Transverse colon (tissue), 4 donors: Measurements from ENCODE around the gene TAGAP. TPM values are rescaled to one million over a fixed set of nuclear protein-coding genes. Genes with fewer than 3 reads are reported as not detected.

Experiments
- DNase-seq: peaks from one replicate; pipeline ENCODE4 v3.0.0-alpha.2; 2019
- H3K27ac ChIP-seq, 4 donors: fragments of 200-600 bp; sonication (generic); 2 replicates each; pipeline ENCODE4 v1.5.1; 2016 to 2018; ENCODE audit warnings: inconsistent platforms in 4 of 4
- H3K27me3 ChIP-seq: fragments of 200-600 bp; sonication (generic); 2 replicates; pipeline ENCODE4 v1.5.1; 2017; ENCODE audit warnings: inconsistent platforms
- H3K36me3 ChIP-seq, 4 donors: fragments of 200-600 bp; sonication (generic); 2 replicates each; pipeline ENCODE4 v1.5.1; 2017 to 2019; ENCODE audit warnings: inconsistent platforms in 4 of 4
- H3K4me1 ChIP-seq, 4 donors: fragments of 200-600 bp; sonication (generic); 2 replicates each; pipeline ENCODE4 v1.5.1; 2017 to 2020; ENCODE audit warnings: inconsistent platforms in 4 of 4
- H3K4me3 ChIP-seq, 4 donors: fragments of 200-600 bp; sonication (generic); 1 replicate in 1 of 4; 2 replicates in 3 of 4; pipeline versions ENCODE4 v1.5.1 to v1.6.1; 2017 to 2019; ENCODE audit warnings: inconsistent platforms in 4 of 4
- H3K9me3 ChIP-seq, 2 donors: fragments of 200-600 bp; sonication (generic); 2 replicates each; pipeline ENCODE4 v1.5.1; 2017 to 2019; ENCODE audit warnings: inconsistent platforms in 2 of 2
- EP300 ChIP-seq: sonication (generic); formaldehyde crosslinking; IDR thresholded peaks from one replicate; pipeline ENCODE4 v1.6.1; 2017; ENCODE audit warnings: antibody characterized with exemption, low read depth
- POLR2A ChIP-seq: fragments of 450-650 bp; IDR thresholded peaks from one replicate; pipeline ENCODE4 v1.6.1; 2016; ENCODE audit warnings: antibody characterized with exemption, mild to moderate bottlenecking, moderate library complexity
- POLR2AphosphoS5 ChIP-seq, 3 donors: sonication (generic); formaldehyde crosslinking; IDR thresholded peaks; one replicate each; pipeline ENCODE4 v1.6.1; 2016; ENCODE audit warnings: antibody characterized with exemption in 3 of 3
- WGBS, 2 donors: methylation state at CpG; one replicate each; pipeline ENCODE4 v1.1.5; 2018; ENCODE audit warnings: low coverage in 1 of 2; 5-methylcytosine and 5-hydroxymethylcytosine counted together
- in situ Hi-C, 4 donors: fragments of 200-750 bp; cut with MboI; loops; one replicate each; pipeline versions ENCODE4 v1.15.0 to v1.15.1; 2017; ENCODE audit warnings: low sequenced_read_pairs in 3 of 4, low pct_ligation_motif_present in 1 of 4, low pct_unique_long_range_greater_than_20kb in 1 of 4
- intact Hi-C: fragments of 100-400 bp; cut with DNase I; formaldehyde crosslinking; loops from one replicate; pipeline ENCODE4 v1.15.1; 2023; ENCODE audit warnings: low total_unique reads
- total RNA-seq, 4 donors: library from RNA; depleted of rRNA; stranded (reverse); fragments of >200 nt; gene quantifications; one replicate each; pipeline ENCODE4 v1.1.0, GENCODE V29; 2016
- TF ChIP-seq, protein P1 (sequence below), 5 experiments: fragments of 200-600 bp in 3 of 5; fragments of 450-650 bp in 2 of 5; sonication (generic) in 3 of 5; IDR thresholded peaks; 1 replicate in 2 of 5; 2 replicates in 3 of 5; pipeline ENCODE4 v1.5.1; 2016 to 2017; ENCODE audit warnings: antibody characterized with exemption in 5 of 5, inconsistent platforms in 3 of 5, mild to moderate bottlenecking in 2 of 5, moderate library complexity in 1 of 5

Gene TAGAP
- total RNA-seq, 4 donors from 2014 or later: 5.1 to 10.3 (median 8.9) TPM

DNA sequence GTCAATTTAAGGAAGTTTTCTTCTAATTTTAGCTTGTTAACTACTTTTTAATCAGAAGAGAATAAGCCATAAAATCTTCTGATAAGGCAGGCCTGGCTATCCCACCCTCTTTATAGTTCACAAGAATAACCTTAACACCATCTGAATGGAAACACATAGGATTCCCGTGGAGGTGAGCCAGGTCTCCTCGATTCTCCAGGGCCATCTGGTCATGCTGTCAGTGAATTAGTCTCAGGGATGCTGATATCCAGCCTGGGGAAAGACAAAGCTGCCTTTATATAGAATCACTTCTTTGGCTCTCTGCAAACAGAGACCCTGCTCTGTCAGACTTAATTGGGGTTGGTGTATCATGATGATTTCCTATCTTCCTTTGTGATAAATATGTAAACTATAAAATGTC, 30.1 kb upstream of the TAGAP start:
- TF ChIP-seq, protein P1, sequence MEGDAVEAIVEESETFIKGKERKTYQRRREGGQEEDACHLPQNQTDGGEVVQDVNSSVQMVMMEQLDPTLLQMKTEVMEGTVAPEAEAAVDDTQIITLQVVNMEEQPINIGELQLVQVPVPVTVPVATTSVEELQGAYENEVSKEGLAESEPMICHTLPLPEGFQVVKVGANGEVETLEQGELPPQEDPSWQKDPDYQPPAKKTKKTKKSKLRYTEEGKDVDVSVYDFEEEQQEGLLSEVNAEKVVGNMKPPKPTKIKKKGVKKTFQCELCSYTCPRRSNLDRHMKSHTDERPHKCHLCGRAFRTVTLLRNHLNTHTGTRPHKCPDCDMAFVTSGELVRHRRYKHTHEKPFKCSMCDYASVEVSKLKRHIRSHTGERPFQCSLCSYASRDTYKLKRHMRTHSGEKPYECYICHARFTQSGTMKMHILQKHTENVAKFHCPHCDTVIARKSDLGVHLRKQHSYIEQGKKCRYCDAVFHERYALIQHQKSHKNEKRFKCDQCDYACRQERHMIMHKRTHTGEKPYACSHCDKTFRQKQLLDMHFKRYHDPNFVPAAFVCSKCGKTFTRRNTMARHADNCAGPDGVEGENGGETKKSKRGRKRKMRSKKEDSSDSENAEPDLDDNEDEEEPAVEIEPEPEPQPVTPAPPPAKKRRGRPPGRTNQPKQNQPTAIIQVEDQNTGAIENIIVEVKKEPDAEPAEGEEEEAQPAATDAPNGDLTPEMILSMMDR (IDR thresholded peaks at IDR 0.05): no peak
- TF ChIP-seq EP300: no peak
- TF ChIP-seq POLR2A: no peak
- TF ChIP-seq POLR2AphosphoS5 (IDR thresholded peaks at IDR 0.05): no peak
- no peaks in the 10 kb centered on the region for H3K9me3 ChIP-seq
- no peak overlapping the region for H3K27ac ChIP-seq
- intact Hi-C loops (no loop called here), in situ Hi-C loops (no loop called here)
- DNase-seq: no peak
- peaks cover 0 to 5% (median 0%) of the 10 kb centered on the region in 4 donors for H3K4me1 ChIP-seq
- no peaks in the 10 kb centered on the region for H3K36me3 ChIP-seq
- H3K4me3 ChIP-seq: no peak overlapping the region
- WGBS, 2 donors: 47 to 67% methylated on average over 1 to 2 of the region's 2 CpGs
- no peaks in the 10 kb centered on the region for H3K27me3 ChIP-seq

DNA sequence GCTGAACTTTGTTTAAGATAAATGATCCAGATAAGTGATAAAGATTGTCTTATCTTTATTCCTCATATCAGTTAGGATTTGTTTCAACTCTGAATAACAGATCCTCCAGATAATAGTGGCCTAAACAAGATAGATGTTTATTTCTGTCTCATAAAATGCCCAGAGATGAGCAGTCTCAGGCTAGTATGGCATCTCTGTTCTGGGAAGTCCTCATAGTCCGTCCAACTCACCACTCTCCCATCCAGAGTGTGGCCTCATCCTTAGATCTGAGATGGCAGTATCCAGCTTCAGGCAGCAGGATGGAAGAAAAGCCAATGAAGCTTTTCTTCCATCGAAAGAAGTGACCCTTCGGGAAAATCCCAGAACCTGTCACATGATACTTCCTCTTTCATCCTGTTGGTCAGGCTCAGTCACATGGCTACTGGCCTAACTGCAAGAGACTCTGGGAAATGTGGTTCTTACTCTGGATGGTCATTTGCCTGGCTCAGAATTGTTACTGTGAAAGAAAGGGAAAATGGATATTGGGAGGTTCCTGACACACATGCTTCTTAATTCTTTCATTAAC, 29.4 kb upstream of the TAGAP start:
- no peaks in the 10 kb centered on the region for H3K9me3 ChIP-seq
- in situ Hi-C loops (no loop called here), intact Hi-C loops (no loop called here)
- no peaks in the 10 kb centered on the region for H3K27me3 ChIP-seq
- no peak overlapping the region for H3K27ac ChIP-seq
- TF ChIP-seq POLR2A: no peak
- TF ChIP-seq, protein P1 (IDR thresholded peaks at IDR 0.05): no peak
- no peak for TF ChIP-seq POLR2AphosphoS5 (IDR thresholded peaks at IDR 0.05)
- no peak for TF ChIP-seq EP300
- H3K4me1 ChIP-seq: peaks cover 0 to 5% (median 0%) of the 10 kb centered on the region in 4 donors
- 0 to 50% methylated on average over 1 to 3 of the region's 3 CpGs for WGBS, 2 donors
- H3K36me3 ChIP-seq: no peaks in the 10 kb centered on the region
- no peak for DNase-seq
- no peak overlapping the region for H3K4me3 ChIP-seq

DNA sequence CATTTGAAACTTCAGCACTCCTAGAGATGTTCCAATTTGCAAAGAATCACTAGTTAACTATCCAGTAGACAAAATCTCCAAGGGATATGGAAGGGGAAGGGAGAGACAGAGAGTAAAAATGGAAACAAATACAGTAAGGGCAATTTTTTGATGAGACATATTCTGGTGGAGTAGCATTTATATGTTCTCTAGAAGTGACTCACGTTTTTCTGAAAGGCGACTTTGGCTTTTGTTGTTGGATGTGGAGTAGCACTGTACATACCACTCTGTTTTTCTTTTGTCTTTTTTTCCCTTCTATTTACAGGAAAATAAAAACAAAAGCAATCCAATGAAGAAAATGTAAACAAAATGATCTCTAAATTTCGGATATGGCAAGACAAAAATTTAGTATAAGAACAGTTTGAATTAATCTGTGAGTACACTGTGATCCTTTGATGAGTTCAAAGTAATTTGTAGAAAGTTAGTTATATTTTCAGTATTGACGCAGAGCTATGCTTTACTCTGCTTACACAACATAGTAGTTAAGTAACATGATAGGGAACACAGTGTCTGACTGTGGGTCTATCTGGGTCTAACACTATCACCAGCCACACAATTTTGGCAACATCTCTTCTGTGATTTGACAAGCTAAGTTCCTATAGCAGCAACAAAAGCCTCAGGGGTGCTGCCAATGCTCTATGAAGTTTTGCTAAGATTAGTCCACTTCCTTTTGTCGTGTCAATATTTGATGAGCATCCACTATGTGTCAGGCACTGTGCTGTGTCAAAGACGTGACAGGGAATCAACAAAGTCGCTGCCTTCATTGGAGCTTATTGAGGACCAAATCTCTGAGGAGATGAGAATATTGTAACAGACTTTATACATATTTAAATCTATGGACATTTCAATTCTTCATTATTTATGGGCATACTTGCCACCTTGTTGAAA, 27.3 kb upstream of the TAGAP start:
- Histone ChIP-seq H3K36me3 (no peaks in the 10 kb centered on the region), H3K27ac (no peak overlapping the region), H3K9me3 (no peaks in the 10 kb centered on the region), H3K4me1 (peaks cover 0 to 5% (median 0%) of the 10 kb centered on the region in 4 donors), H3K27me3 (no peaks in the 10 kb centered on the region), H3K4me3 (no peak overlapping the region)
- intact Hi-C loops: no loop called here
- WGBS, 2 donors: 80 to 85% methylated on average over 7 of the region's 7 CpGs
- in situ Hi-C loops: no loop called here
- no peak for DNase-seq
- TF ChIP-seq, protein P1 (IDR thresholded peaks at IDR 0.05): no peak
- TF ChIP-seq EP300 (no peak), POLR2AphosphoS5 (IDR thresholded peaks at IDR 0.05) (no peak), POLR2A (no peak)

GRCh38 chr6:159068904-159069578, 24.2 kb upstream of the TAGAP start:
- Histone ChIP-seq H3K4me3 (no peak overlapping the region), H3K27me3 (no peaks in the 10 kb centered on the region), H3K9me3 (no peaks in the 10 kb centered on the region), H3K4me1 (no peaks in the 10 kb centered on the region), H3K27ac (no peak overlapping the region), H3K36me3 (no peaks in the 10 kb centered on the region)
- no peak for DNase-seq
- 64 to 74% methylated on average over 8 to 17 of the region's 17 CpGs for WGBS, 2 donors
- intact Hi-C loops (no loop called here), in situ Hi-C loops (no loop called here)
- no peak for TF ChIP-seq POLR2AphosphoS5 (IDR thresholded peaks at IDR 0.05)
- no peak for TF ChIP-seq POLR2A
- TF ChIP-seq EP300: no peak
- TF ChIP-seq, protein P1 (IDR thresholded peaks at IDR 0.05): no peak
